HepG2 (cell line): ENCODE measurements around the gene LRRC17. TPM values are rescaled to one million over a fixed set of nuclear protein-coding genes. Genes with fewer than 3 reads are reported as not detected.

Experiments used
- ATAC-seq: fragments of 200-7000 bp; cut with Tn5 transposase; 3 replicates; pipeline ENCODE4 v1.9.1; 2020; ENCODE audit warnings: mild to moderate bottlenecking, moderate library complexity
- BruUV-seq: library from RNA; stranded (reverse); fragments of 400-500 nt; replicated peaks from 2 replicates; lab custom pipeline; 2021; lab: Mats Ljungman, UMichigan
- CTCF ChIA-PET: fragments of 300-600 bp; formaldehyde crosslinking; extraction: SDS; loops from one replicate; lab custom pipeline; 2021; ENCODE audit warnings: low total read pairs, inconsistent platforms, low intra/inter-chr PET ratio; lab: Yijun Ruan, JAX
- POLR2A ChIA-PET: fragments of 350-600 bp; sonication (Branson Sonifier 250); formaldehyde crosslinking; loops from one replicate; lab custom pipeline; 2020; ENCODE audit warnings: antibody characterized with exemption, inconsistent platforms; lab: Yijun Ruan, JAX
- DNase-seq: peaks from one replicate; pipeline ENCODE4 v3.0.0-alpha.2; 2015; ENCODE audit warnings: low spot score
- FAIRE-seq: peaks from 3 replicates; lab custom pipeline; 2011; peaks lifted over from hg19 to GRCh38; lab: Jason Lieb, UNC
- H2AFZ ChIP-seq: one replicate; pipeline ENCODE4 v1.6.1; 2011; ENCODE audit warnings: low read length, inconsistent platforms
- H3K27ac ChIP-seq: fragments of 300-600 bp; 3 replicates; pipeline ENCODE4 v1.8.0; 2011; ENCODE audit warnings: mixed run types, mild to moderate bottlenecking, mixed read lengths, low read length, inconsistent platforms; ENCODE audit not compliant: insufficient read depth; ENCODE audit errors: extremely low read length
- H3K27me3 ChIP-seq, 2 experiments: fragments of 200-600 bp in 1 of 2; 2 replicates in 1 of 2; 3 replicates in 1 of 2; pipeline versions ENCODE4 v1.6.0 to v1.8.0; 2011; ENCODE audit warnings: low read length in 2 of 2, mild to moderate bottlenecking in 2 of 2, moderate library complexity in 2 of 2, inconsistent platforms in 1 of 2; ENCODE audit not compliant: insufficient read depth in 2 of 2, control insufficient read depth in 1 of 2
- H3K36me3 ChIP-seq, 2 experiments: fragments of 200-600 bp in 1 of 2; replicated peaks in 1 of 2; 2 replicates in 1 of 2; 3 replicates in 1 of 2; pipeline versions ENCODE4 v1.5.1 to v1.8.0; 2011; ENCODE audit warnings: low read length in 2 of 2, inconsistent platforms in 1 of 2; ENCODE audit not compliant: insufficient read depth in 2 of 2, control insufficient read depth in 1 of 2
- H3K4me1 ChIP-seq: 2 replicates; pipeline ENCODE4 v1.5.1; 2012; ENCODE audit warnings: low read length, inconsistent platforms; ENCODE audit not compliant: insufficient read depth
- H3K4me2 ChIP-seq: 2 replicates; pipeline ENCODE4 v1.6.0; 2011; ENCODE audit warnings: low read depth, low read length, inconsistent platforms
- H3K4me3 ChIP-seq, 3 experiments: fragments of 200-600 bp in 1 of 3; sonication (generic), shearing (Covaris generic) in 1 of 3; replicated peaks in 1 of 3; 2 replicates each; pipeline ENCODE4 v1.5.1; 2011 to 2016; ENCODE audit warnings: low read length in 3 of 3, inconsistent platforms in 2 of 3, low read depth in 2 of 3, mild to moderate bottlenecking in 2 of 3, control low read depth in 1 of 3, mixed read lengths in 1 of 3; ENCODE audit not compliant: insufficient read depth in 1 of 3
- H3K79me2 ChIP-seq: one replicate; pipeline ENCODE4 v1.6.1; 2011; ENCODE audit warnings: low read length, inconsistent platforms; ENCODE audit not compliant: insufficient read depth
- H3K9ac ChIP-seq: 2 replicates; pipeline ENCODE4 v1.6.0; 2011; ENCODE audit warnings: mild to moderate bottlenecking, low read depth, low read length, inconsistent platforms; ENCODE audit not compliant: insufficient read depth
- H3K9me3 ChIP-seq: 2 replicates; pipeline ENCODE4 v1.5.1; 2012; ENCODE audit warnings: mild to moderate bottlenecking, low read length
- H4K20me1 ChIP-seq: 2 replicates; pipeline ENCODE4 v1.6.0; 2011; ENCODE audit warnings: inconsistent platforms, mild to moderate bottlenecking, low read length, moderate library complexity; ENCODE audit not compliant: insufficient read depth
- EP300 ChIP-seq, 3 experiments: sonication (generic) in 1 of 3; formaldehyde crosslinking in 1 of 3; IDR thresholded peaks; 2 replicates each; pipeline versions ENCODE4 v1.5.1 to v1.6.1; 2011 to 2020; ENCODE audit warnings: low read depth in 2 of 3, low read length in 2 of 3, borderline replicate concordance in 1 of 3, improper control_type of control experiment in 1 of 3, mild to moderate bottlenecking in 1 of 3, missing genetic modification reagents in 1 of 3, moderate library complexity in 1 of 3
- MATR3 ChIP-seq: sonication (generic); formaldehyde crosslinking; IDR thresholded peaks from 2 replicates; pipeline ENCODE4 v1.4.0; 2020; ENCODE audit warnings: missing genetic modification reagents
- POLR2A ChIP-seq, 2 experiments: IDR thresholded peaks; 2 replicates each; pipeline ENCODE4 v1.6.1; 2011; ENCODE audit warnings: low read depth in 2 of 2, low read length in 2 of 2, mild to moderate bottlenecking in 1 of 2, moderate library complexity in 1 of 2; ENCODE audit not compliant: insufficient read depth in 1 of 2
- RFX3 ChIP-seq: IDR thresholded peaks from 2 replicates; pipeline ENCODE4 v1.6.1; 2016; ENCODE audit warnings: missing biosample characterization, missing genetic modification reagents
- SATB2 ChIP-seq: sonication (generic); formaldehyde crosslinking; IDR thresholded peaks from 2 replicates; pipeline ENCODE4 v1.5.0; 2020; ENCODE audit warnings: missing genetic modification reagents
- SRY ChIP-seq: sonication (generic); formaldehyde crosslinking; IDR thresholded peaks from 2 replicates; pipeline ENCODE4 v1.8.0; 2022; ENCODE audit warnings: mild to moderate bottlenecking, missing genetic modification reagents
- ZNF138 ChIP-seq: sonication (generic); formaldehyde crosslinking; IDR thresholded peaks from 2 replicates; pipeline ENCODE4 v1.5.0; 2020; ENCODE audit warnings: mild to moderate bottlenecking, low read depth, missing genetic modification reagents
- ZNF263 ChIP-seq: sonication (generic); formaldehyde crosslinking; IDR thresholded peaks from 2 replicates; pipeline ENCODE4 v1.4.0; 2020; ENCODE audit warnings: missing genetic modification reagents
- ZNF446 ChIP-seq: sonication (generic); formaldehyde crosslinking; IDR thresholded peaks from 2 replicates; pipeline ENCODE4 v1.5.0; 2020; ENCODE audit warnings: mild to moderate bottlenecking, missing genetic modification reagents
- ZNF674 ChIP-seq: sonication (generic); formaldehyde crosslinking; IDR thresholded peaks from 2 replicates; pipeline ENCODE4 v1.5.0; 2020; ENCODE audit warnings: low read depth, mild to moderate bottlenecking, missing genetic modification reagents
- ZNF773 ChIP-seq: sonication (generic); formaldehyde crosslinking; IDR thresholded peaks from 2 replicates; pipeline ENCODE4 v1.4.0; 2020; ENCODE audit warnings: missing genetic modification reagents, borderline replicate concordance
- WGBS: methylation state at CpG from one replicate; pipeline ENCODE4 v1.1.6; 2017; ENCODE audit warnings: low lambda C conversion rate; 5-methylcytosine and 5-hydroxymethylcytosine counted together
- in situ Hi-C: cut with HindIII; loops from 2 replicates; pipeline ENCODE4 v1.10.0; 2017; ENCODE audit warnings: low pct_unique_long_range_greater_than_20kb; ENCODE audit not compliant: extremely low pct_ligation_motif_present
- intact Hi-C: fragments of 100-400 bp; cut with micrococcal nuclease; formaldehyde crosslinking; loops from one replicate; pipeline ENCODE4 v1.10.0; 2022; ENCODE audit not compliant: unreplicated experiment
- polyA plus RNA-seq, 8 experiments: library from polyadenylated mRNA; depleted of rRNA in 3 of 8; stranded (reverse) in 7 of 8; unstranded in 1 of 8; fragments of >200 nt; fragmentation: Illumina TruSeq in 4 of 8; extraction: Trizol in 4 of 8; gene quantifications; 2 replicates each; pipeline versions ENCODE4 v1.2.1 to v1.2.3, GENCODE V29; 2011 to 2016; ENCODE audit warnings: low read depth in 4 of 8, missing spikeins in 1 of 8, mixed read lengths in 1 of 8; ENCODE audit not compliant: insufficient read depth in 1 of 8
- total RNA-seq, 5 experiments: library from RNA; depleted of rRNA; stranded (reverse); fragments of >200 nt; fragmentation: Illumina TruSeq; extraction: Trizol; gene quantifications; 2 replicates each; pipeline ENCODE4 v1.2.3, GENCODE V29; 2016; ENCODE audit warnings: low read depth in 1 of 5
- TF ChIP-seq, protein P1 (sequence below): sonication (generic); formaldehyde crosslinking; conservative IDR thresholded peaks from 2 replicates; pipeline ENCODE4 v1.4.0; 2020; ENCODE audit warnings: missing genetic modification reagents
- TF ChIP-seq, protein P2 (sequence below): sonication (generic); formaldehyde crosslinking; IDR thresholded peaks from 2 replicates; pipeline ENCODE4 v1.5.1; 2020; ENCODE audit warnings: missing genetic modification reagents, mild to moderate bottlenecking, borderline replicate concordance
- TF ChIP-seq, protein P3 (sequence below): sonication (generic); formaldehyde crosslinking; IDR thresholded peaks from 2 replicates; pipeline ENCODE4 v1.8.1; 2023; ENCODE audit warnings: mild to moderate bottlenecking, missing genetic modification reagents
- TF ChIP-seq, protein P4 (sequence below): sonication (generic); formaldehyde crosslinking; IDR thresholded peaks from 2 replicates; pipeline ENCODE4 v1.4.0; 2020; ENCODE audit warnings: mild to moderate bottlenecking, missing genetic modification reagents
- TF ChIP-seq, protein P5 (sequence below): sonication (generic); formaldehyde crosslinking; IDR thresholded peaks from 2 replicates; pipeline ENCODE4 v1.8.1; 2022; ENCODE audit warnings: mild to moderate bottlenecking, missing genetic modification reagents
- TF ChIP-seq, protein P6 (sequence below): sonication (generic); formaldehyde crosslinking; IDR thresholded peaks from 2 replicates; pipeline ENCODE4 v1.5.0; 2020; ENCODE audit warnings: mild to moderate bottlenecking, missing genetic modification reagents

The LRRC17 gene
- total and polyA plus RNA-seq, 2 of the 13 experiments (the other 11 are each of a cell fraction or from before 2014, with no cell fraction given): 0.20 to 0.66 TPM

DNA sequence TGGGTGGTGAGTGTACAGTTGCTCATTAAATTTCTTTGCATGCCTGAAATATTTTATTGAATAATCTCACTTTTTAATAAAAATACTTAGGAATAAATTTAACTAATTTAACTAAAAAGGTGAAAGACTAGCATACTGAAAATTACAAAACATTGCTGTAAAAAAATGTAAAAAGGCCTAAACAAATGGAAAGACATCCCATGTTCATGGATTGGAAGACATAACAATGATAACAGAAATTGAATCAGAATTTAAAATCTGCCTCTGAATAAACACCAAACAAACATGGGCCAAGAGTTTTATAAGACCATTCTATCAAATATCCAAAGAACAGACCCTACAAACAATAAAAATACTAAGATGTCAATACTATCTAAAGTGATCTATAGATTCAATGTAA lies 66.9 kb downstream of the LRRC17 start (continued):
- no peak for TF ChIP-seq POLR2A (IDR thresholded peaks at IDR 0.05; ENCODE audit: insufficient read depth in 1 of 2, low read depth in 2 of 2, low read length in 2 of 2)
- TF ChIP-seq RFX3 (CRISPR knock-in tag): no peak
- TF ChIP-seq, protein P1, sequence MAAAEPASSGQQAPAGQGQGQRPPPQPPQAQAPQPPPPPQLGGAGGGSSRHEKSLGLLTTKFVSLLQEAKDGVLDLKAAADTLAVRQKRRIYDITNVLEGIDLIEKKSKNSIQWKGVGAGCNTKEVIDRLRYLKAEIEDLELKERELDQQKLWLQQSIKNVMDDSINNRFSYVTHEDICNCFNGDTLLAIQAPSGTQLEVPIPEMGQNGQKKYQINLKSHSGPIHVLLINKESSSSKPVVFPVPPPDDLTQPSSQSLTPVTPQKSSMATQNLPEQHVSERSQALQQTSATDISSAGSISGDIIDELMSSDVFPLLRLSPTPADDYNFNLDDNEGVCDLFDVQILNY (CRISPR knock-in tag): no peak
- TF ChIP-seq, protein P2, sequence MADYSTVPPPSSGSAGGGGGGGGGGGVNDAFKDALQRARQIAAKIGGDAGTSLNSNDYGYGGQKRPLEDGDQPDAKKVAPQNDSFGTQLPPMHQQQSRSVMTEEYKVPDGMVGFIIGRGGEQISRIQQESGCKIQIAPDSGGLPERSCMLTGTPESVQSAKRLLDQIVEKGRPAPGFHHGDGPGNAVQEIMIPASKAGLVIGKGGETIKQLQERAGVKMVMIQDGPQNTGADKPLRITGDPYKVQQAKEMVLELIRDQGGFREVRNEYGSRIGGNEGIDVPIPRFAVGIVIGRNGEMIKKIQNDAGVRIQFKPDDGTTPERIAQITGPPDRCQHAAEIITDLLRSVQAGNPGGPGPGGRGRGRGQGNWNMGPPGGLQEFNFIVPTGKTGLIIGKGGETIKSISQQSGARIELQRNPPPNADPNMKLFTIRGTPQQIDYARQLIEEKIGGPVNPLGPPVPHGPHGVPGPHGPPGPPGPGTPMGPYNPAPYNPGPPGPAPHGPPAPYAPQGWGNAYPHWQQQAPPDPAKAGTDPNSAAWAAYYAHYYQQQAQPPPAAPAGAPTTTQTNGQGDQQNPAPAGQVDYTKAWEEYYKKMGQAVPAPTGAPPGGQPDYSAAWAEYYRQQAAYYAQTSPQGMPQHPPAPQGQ: no peak
- TF ChIP-seq, protein P3, sequence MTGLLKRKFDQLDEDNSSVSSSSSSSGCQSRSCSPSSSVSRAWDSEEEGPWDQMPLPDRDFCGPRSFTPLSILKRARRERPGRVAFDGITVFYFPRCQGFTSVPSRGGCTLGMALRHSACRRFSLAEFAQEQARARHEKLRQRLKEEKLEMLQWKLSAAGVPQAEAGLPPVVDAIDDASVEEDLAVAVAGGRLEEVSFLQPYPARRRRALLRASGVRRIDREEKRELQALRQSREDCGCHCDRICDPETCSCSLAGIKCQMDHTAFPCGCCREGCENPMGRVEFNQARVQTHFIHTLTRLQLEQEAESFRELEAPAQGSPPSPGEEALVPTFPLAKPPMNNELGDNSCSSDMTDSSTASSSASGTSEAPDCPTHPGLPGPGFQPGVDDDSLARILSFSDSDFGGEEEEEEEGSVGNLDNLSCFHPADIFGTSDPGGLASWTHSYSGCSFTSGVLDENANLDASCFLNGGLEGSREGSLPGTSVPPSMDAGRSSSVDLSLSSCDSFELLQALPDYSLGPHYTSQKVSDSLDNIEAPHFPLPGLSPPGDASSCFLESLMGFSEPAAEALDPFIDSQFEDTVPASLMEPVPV (CRISPR knock-in tag): no peak
- TF ChIP-seq ZNF138 (CRISPR knock-in tag): no peak
- no peak for TF ChIP-seq SRY (CRISPR knock-in tag)
- TF ChIP-seq, protein P4, sequence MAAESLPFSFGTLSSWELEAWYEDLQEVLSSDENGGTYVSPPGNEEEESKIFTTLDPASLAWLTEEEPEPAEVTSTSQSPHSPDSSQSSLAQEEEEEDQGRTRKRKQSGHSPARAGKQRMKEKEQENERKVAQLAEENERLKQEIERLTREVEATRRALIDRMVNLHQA (CRISPR knock-in tag): no peak
- TF ChIP-seq ZNF446 (CRISPR knock-in tag): no peak

DNA sequence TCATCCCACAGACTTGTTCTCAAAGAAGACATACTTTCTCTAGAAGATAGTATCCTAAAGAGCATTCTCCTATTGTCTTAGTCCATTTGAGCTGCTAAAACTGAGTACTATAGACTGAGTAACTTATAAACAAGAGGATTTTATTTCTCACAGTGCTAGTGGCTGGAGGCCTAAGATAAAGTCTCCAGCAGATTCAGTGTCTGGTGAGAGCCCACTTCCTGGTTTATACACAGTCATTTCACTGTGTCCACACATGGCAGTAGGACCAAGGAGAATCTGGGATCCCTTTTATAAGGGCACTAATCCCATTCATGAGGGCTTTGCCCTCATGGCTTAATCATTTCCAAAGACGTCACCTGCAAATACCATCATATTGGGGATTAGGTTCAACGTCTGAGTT lies 68.7 kb downstream of the LRRC17 start:
- H3K79me2 ChIP-seq: no peaks in the 10 kb centered on the region
- FAIRE-seq: no peak
- intact Hi-C loops (no loop called here), in situ Hi-C loops (no loop called here)
- no TSS peak for BruUV-seq
- ChIA-PET POLR2A (no interaction called here), CTCF (no interaction called here)
- DNase-seq: no peak
- 69% methylated on average over 2 of the region's 2 CpGs for WGBS
- H3K4me1 ChIP-seq: no peaks in the 10 kb centered on the region
- no peak for ATAC-seq
- H4K20me1 ChIP-seq: no peaks in the 10 kb centered on the region
- H3K27me3 ChIP-seq: no peaks in the 10 kb centered on the region; a peak in 1 of 5 replicates
- H3K9ac ChIP-seq: no peak overlapping the region
- no peaks in the 10 kb centered on the region for H3K36me3 ChIP-seq
- no peaks in the 10 kb centered on the region for H3K9me3 ChIP-seq
- no peak overlapping the region for H3K4me3 ChIP-seq
- H2AFZ ChIP-seq: no peak overlapping the region
- H3K27ac ChIP-seq: no peak overlapping the region
- H3K4me2 ChIP-seq: no peak overlapping the region
- TF ChIP-seq EP300 (IDR thresholded peaks at IDR 0.05; ENCODE audit: low read depth in 2 of 2, low read length in 2 of 2) (no peak), EP300 (CRISPR knock-in tag; IDR thresholded peaks at IDR 0.05; ENCODE audit: borderline replicate concordance) (no peak), ZNF773 (CRISPR knock-in tag) (no peak), SATB2 (no peak), MATR3 (CRISPR knock-in tag) (no peak), ZNF674 (CRISPR knock-in tag) (no peak), ZNF263 (CRISPR knock-in tag) (no peak)
- TF ChIP-seq, protein P5, sequence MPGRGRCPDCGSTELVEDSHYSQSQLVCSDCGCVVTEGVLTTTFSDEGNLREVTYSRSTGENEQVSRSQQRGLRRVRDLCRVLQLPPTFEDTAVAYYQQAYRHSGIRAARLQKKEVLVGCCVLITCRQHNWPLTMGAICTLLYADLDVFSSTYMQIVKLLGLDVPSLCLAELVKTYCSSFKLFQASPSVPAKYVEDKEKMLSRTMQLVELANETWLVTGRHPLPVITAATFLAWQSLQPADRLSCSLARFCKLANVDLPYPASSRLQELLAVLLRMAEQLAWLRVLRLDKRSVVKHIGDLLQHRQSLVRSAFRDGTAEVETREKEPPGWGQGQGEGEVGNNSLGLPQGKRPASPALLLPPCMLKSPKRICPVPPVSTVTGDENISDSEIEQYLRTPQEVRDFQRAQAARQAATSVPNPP (CRISPR knock-in tag): no peak
- TF ChIP-seq, protein P6, sequence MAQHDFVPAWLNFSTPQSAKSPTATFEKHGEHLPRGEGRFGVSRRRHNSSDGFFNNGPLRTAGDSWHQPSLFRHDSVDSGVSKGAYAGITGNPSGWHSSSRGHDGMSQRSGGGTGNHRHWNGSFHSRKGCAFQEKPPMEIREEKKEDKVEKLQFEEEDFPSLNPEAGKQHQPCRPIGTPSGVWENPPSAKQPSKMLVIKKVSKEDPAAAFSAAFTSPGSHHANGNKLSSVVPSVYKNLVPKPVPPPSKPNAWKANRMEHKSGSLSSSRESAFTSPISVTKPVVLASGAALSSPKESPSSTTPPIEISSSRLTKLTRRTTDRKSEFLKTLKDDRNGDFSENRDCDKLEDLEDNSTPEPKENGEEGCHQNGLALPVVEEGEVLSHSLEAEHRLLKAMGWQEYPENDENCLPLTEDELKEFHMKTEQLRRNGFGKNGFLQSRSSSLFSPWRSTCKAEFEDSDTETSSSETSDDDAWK (CRISPR knock-in tag): no peak
